ENCODE measurements around the gene KMT5B.
"Not testable (repeated sequence)": the region's sequence is repeated elsewhere in the genome, so short reads cannot be mapped to it uniquely, and the experiment has no call there.

KMT5B gene

DNA sequence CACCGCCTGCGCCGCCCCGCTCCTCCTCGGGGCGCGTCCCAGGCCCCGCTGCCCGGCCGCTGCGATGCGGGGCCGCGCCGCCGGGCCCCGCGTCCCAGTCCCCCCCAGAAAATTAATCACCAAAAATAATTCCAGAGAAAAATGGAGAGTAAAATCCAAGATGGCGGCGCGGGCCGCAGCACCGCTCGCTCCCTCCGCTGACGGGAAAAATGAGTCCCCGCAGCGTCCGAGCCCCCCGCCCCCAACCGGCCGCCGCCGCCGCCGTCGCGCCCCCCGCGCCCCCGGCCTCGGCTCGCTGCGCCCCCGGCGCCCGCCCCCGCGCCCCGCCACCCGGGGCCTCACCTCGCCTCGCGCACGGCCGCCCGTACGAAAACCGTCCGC, at the start of gene KMT5B:
KMT5B (minus strand) TSS at position 162 of the 381 bp plus-strand sequence. CDS start 23,220 bp downstream, outside the sequence.
- Histone ChIP-seq H3K9me3 (ENCODE audit: control insufficient read depth, insufficient read depth, low read length) (no peaks in the 10 kb centered on the region), H3K9ac (ENCODE audit: low read depth, low read length) (peak within 1 kb of the TSS; percentile 87), H3K4me1 (ENCODE audit: insufficient read depth, low read length) (peaks cover 5% of the 10 kb centered on the region; the same call in 1 of the 2 replicates), H3K36me3 (ENCODE audit: insufficient read depth, low read length) (no peaks in the 10 kb centered on the region)

DNA sequence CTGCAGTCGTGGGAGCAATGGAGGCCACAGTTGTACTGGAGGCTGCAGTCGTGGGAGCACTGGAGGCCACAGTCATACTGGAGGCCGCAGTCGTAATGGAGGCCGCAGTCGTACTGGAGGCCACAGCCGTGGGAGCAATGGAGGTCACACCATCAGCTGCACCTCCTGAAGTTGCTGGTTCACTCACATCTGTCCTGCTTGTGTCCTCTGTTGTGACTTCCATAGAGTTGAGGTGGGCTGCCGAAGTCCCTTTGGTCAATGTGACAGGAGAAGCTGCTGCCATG, 49.4 kb upstream of the KMT5B start:
- peaks cover 11% of the 10 kb centered on the region for H3K36me3 ChIP-seq (ENCODE audit: insufficient read depth, low read length)
- peaks cover 3% of the 10 kb centered on the region; the same call in 1 of the 2 replicates for H3K4me1 ChIP-seq (ENCODE audit: insufficient read depth, low read length)
- H3K9me3 ChIP-seq (ENCODE audit: control insufficient read depth, insufficient read depth, low read length): no peaks in the 10 kb centered on the region
- no peak overlapping the region for H3K9ac ChIP-seq (ENCODE audit: low read depth, low read length)

DNA sequence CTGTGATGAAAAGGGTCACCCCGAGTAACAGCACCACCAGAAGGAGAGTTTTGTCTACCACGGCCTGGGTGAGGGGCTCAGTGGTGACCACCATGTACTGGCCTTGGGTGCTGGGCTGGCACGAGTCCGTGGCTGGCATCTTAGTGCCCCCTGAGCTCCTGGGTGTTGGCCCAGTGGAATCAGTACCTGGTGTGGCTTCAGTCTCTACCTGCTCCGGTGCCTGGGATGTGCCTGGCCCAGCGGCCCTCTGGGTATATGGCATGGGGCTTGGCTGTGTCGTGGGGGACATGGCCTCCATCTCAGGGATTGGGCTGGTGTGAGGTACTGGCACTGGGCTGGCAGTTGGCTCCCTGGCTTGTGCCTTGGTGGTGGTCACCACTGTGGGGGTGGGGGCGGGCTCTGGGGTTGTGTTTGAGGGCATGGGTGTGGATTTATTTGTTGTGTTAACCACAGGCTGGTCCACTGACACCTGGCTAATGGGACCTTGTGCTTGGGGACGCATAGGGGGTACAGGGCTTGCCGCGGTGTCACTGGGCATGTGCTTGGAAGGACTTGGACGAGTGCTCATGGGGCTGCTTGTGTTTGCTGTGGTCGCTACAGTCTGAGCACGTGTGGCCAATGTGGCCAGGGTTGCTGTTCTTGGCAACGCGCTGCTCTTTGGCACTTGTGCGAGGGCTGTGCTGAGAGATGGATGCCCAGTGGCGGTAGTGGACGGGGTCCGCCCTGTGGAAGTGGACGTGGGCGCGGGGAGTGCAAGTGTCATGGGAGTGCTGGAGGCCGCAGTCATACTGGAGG, 48.9 kb upstream of the KMT5B start:
- Histone ChIP-seq H3K9me3 (ENCODE audit: control insufficient read depth, insufficient read depth, low read length) (no peaks in the 10 kb centered on the region), H3K4me1 (ENCODE audit: insufficient read depth, low read length) (peaks cover 3% of the 10 kb centered on the region; the same call in 1 of the 2 replicates), H3K36me3 (ENCODE audit: insufficient read depth, low read length) (peaks cover 11% of the 10 kb centered on the region), H3K9ac (ENCODE audit: low read depth, low read length) (no peak overlapping the region)

DNA sequence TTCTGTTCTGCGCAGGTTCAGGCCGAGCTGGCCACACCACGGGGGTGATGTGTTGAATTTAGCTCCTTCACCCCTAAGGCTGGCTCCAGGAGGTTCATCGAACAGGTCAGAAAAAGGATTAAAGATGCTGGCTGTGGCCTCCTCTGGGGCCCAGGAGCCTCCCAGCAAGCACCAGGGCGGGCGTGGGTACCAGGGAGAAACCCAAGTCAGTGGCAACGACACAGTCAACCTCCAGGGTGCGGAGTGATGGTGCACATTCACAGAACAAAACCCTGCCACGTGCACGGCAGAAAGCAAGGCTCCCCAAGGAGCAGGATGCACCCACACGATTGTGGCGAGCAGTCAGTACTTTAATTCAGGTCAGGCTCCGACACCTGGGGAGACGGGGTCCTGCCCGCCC, 47.9 kb upstream of the KMT5B start:
- H3K36me3 ChIP-seq (ENCODE audit: insufficient read depth, low read length): peaks cover 11% of the 10 kb centered on the region
- no peak overlapping the region for H3K9ac ChIP-seq (ENCODE audit: low read depth, low read length)
- H3K9me3 ChIP-seq (ENCODE audit: control insufficient read depth, insufficient read depth, low read length): no peaks in the 10 kb centered on the region
- peaks cover 12% of the 10 kb centered on the region for H3K4me1 ChIP-seq (ENCODE audit: insufficient read depth, low read length)

DNA sequence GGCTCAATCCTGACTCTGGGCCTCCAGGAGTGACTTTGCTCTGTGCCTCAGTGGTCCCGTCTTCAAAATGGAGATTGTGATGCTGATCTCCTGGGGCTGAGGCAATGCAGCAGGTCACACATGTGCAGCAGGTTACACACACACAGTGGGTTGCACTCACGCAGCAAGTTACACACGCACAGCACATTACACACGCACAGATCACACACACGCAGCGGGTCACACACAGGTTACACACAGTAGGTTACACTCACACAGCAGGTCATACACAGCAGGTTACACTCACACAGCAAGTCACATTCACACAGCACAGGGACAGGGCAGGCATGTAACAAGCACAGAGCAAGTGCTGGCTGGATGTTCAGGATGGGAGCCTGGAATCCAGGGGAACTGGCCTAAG, 47.4 kb upstream of the KMT5B start:
- Histone ChIP-seq H3K9me3 (ENCODE audit: control insufficient read depth, insufficient read depth, low read length) (no peaks in the 10 kb centered on the region), H3K9ac (ENCODE audit: low read depth, low read length) (no peak overlapping the region), H3K36me3 (ENCODE audit: insufficient read depth, low read length) (peaks cover 11% of the 10 kb centered on the region), H3K4me1 (ENCODE audit: insufficient read depth, low read length) (peaks cover 12% of the 10 kb centered on the region)

DNA sequence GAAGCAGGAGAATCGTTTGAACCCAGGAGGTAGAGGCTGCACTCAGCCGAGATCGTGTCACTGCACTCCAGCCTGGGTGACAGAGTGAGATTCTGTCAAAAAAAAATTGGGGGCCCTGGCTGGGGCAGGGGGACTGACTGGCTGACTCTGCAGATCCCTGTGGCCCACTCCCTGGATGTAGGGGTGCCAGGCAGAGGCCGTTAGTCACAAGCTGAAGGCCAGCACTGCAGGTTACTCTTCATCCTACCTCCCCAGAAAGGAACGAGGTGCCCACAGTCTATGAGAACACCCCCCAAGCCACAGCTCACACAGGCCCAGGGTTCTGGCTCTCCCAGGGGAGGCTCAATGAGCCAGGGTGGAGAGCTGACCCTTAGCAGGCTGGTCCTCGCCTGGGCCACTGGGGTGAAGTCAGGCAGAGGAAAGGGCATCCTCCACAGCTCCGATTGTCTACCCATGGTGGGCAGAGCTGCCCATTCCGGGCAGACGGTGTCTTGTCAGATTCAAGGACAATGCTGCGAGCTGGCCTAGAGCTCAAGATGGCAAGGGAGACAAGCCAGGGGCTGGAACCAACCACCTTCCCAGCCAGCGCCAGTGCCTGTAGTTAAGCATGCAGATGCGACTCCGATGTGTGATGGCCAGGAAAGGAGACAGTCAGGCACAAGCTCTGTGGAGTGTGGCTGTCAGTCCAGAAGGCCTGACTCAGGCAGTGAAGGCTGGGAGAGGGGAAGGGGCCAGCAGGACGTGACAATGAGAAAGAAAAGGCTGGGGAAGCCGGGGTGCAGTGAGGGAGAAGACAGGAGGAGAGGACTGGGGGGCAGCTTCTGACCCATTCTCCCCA, 46.2 kb upstream of the KMT5B start:
- Histone ChIP-seq H3K4me1 (ENCODE audit: insufficient read depth, low read length) (peaks cover 12% of the 10 kb centered on the region), H3K36me3 (ENCODE audit: insufficient read depth, low read length) (peaks cover 8% of the 10 kb centered on the region), H3K9me3 (ENCODE audit: control insufficient read depth, insufficient read depth, low read length) (no peaks in the 10 kb centered on the region), H3K9ac (ENCODE audit: low read depth, low read length) (no peak overlapping the region)

DNA sequence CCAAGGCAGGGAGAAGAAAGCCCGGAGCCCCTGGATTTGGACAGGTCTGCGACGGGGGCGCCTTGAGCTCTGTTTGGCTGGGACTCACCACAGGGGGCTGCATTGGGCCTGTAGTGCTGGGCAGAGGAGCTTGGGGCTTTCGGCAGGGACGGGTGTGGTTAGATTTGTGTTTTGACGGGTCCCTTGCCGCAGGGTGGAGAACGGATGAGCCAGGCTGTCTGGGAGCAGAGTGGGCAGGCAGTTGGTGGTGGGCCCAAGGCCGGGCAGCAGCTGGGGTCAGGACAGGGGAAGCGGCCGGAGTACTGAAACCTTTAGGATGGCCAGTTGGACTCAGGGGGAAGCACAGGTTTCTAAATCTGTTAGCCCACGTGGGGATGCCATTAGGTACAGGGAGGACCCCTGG, 45.3 kb upstream of the KMT5B start:
- Histone ChIP-seq H3K4me1 (ENCODE audit: insufficient read depth, low read length) (peaks cover 12% of the 10 kb centered on the region), H3K9me3 (ENCODE audit: control insufficient read depth, insufficient read depth, low read length) (no peaks in the 10 kb centered on the region), H3K36me3 (ENCODE audit: insufficient read depth, low read length) (peaks cover 8% of the 10 kb centered on the region), H3K9ac (ENCODE audit: low read depth, low read length) (no peak overlapping the region)

DNA sequence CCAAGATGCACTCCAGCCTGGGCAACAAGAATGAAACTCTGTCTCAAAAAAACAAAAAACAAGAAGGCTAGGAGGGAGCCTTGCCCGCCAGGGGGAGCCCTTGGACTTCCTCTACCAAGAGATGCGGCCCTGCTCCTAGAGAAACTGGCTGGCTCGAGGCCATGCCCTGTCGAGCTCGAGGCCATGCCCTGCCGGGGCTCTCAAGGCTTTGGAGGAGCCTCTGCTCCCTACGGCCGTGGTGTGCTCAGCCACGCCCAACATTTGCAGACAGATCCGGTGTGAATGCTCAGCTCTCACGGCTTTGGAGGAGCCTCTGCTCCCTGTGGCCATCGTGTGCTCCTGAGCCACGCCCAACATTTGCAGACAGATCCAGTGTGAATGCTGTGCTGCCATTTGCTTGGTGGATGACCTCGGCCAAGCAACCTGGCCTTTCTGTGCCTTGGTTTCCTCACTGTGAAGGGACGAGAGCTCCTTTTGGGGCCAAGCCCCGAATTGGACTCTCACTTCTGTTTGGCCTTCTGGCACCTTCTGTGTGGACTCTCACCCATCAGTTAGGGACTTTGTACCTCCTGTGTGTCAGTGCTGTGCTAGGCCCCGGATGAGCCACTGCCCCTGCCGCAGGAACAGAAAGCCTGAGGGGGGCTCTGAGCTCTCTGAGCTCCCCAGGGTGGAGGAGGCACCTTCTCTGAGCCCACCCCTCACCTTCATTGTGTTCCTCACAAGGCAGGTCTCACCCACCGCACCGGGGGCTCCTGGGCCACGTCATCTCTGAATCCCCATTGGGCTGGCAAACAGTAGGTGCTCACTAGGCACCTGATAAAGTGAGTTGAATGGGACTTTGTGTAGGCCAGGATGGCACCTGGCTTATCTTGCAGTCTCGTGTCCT, 44.6 kb upstream of the KMT5B start:
- peaks cover 12% of the 10 kb centered on the region for H3K4me1 ChIP-seq (ENCODE audit: insufficient read depth, low read length)
- H3K9ac ChIP-seq (ENCODE audit: low read depth, low read length): no peak overlapping the region
- H3K36me3 ChIP-seq (ENCODE audit: insufficient read depth, low read length): peaks cover 8% of the 10 kb centered on the region
- no peaks in the 10 kb centered on the region for H3K9me3 ChIP-seq (ENCODE audit: control insufficient read depth, insufficient read depth, low read length)

DNA sequence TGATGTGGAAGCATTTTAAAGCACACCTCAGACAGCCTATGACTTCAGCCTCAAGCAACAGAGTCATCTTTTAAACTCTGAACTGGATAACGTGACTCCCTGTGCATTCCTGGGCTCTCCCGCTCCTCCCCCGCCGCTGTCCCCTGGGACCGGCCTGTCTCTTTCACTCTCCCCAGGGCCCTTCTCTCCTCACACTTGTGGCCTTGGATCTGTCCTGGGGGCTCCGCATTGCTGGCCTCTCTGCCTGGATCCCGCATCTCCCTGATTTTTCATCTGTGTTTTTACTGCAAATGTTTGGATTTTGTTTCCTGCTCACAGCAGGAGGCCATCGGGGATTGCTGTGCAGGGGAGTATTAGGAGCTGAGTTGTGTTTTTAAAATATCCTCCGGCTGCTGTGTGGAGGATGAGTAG, 43.2 kb upstream of the KMT5B start:
- no peak overlapping the region for H3K9ac ChIP-seq (ENCODE audit: low read depth, low read length)
- no peaks in the 10 kb centered on the region for H3K9me3 ChIP-seq (ENCODE audit: control insufficient read depth, insufficient read depth, low read length)
- H3K36me3 ChIP-seq (ENCODE audit: insufficient read depth, low read length): no peaks in the 10 kb centered on the region
- H3K4me1 ChIP-seq (ENCODE audit: insufficient read depth, low read length): peaks cover 12% of the 10 kb centered on the region

DNA sequence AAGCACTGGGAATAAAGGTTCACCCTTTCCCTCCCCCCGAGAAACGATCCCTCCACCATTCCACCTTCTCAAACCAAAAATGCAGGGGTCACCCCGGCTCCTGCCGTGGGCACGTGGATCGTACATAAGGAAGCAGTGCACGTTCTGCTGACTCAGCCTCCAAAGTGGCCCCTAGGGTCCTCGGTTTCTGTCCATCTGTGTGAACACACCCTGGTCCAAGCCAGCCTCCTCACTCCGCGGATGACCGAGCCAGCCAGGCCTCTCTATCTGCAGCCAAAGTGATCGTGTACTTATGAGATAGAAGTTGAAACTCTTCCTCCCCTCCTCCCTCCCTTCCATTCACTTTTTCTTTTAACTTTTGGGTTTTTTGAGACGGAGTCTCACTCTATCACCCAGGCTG, 42.4 kb upstream of the KMT5B start:
- no peak overlapping the region for H3K9ac ChIP-seq (ENCODE audit: low read depth, low read length)
- H3K36me3 ChIP-seq (ENCODE audit: insufficient read depth, low read length): no peaks in the 10 kb centered on the region

DNA sequence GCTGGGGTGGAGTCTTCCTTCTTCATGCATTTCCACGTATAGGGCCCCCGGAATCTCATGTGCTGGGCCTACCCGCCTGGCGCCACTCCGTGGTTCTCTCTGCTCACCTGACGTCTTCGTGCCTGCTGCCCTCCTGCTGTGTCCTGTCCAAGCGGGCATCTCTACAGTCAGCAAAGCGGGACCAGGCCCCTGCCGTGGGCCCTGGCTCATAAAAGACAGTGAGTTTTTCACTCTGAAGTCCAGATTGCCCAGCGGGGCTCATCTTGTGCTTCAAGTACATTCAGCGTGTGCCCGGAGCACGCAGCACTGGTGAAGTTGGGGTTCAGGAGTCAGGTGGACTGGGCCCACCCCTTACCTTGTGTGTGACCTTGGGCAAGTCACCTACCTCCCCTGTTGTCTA, 41.3 kb upstream of the KMT5B start:
- Histone ChIP-seq H3K9me3 (ENCODE audit: control insufficient read depth, insufficient read depth, low read length) (no peaks in the 10 kb centered on the region), H3K36me3 (ENCODE audit: insufficient read depth, low read length) (no peaks in the 10 kb centered on the region), H3K9ac (ENCODE audit: low read depth, low read length) (no peak overlapping the region), H3K4me1 (ENCODE audit: insufficient read depth, low read length) (peaks cover 12% of the 10 kb centered on the region)

More for the DNA sequence above, 42.4 kb upstream of the KMT5B start:
- H3K9me3 ChIP-seq (ENCODE audit: control insufficient read depth, insufficient read depth, low read length): no peaks in the 10 kb centered on the region
- peaks cover 12% of the 10 kb centered on the region for H3K4me1 ChIP-seq (ENCODE audit: insufficient read depth, low read length)

DNA sequence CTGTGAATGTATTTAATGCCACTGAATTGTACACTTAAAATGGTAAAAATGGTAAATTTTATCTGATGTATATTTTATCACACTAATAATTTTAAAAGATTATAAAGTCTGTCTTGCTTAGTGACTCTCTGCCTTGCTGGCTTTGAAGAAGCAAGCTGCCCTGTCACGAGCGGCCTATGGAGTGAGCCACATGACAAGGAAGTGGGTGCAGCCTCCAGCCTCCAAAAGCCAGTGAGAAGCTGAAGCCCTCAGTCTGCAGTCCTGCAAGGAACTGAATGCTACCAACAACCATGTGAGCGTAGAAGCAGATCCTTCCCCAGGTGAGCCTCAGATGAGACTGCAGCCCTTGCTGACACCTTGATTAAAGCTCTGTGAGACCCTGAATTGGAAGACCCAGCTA, 38.7 kb upstream of the KMT5B start:
- H3K36me3 ChIP-seq (ENCODE audit: insufficient read depth, low read length): no peaks in the 10 kb centered on the region
- H3K9me3 ChIP-seq (ENCODE audit: control insufficient read depth, insufficient read depth, low read length): no peaks in the 10 kb centered on the region
- H3K4me1 ChIP-seq (ENCODE audit: insufficient read depth, low read length): peaks cover 7% of the 10 kb centered on the region
- H3K9ac ChIP-seq (ENCODE audit: low read depth, low read length): no peak overlapping the region

DNA sequence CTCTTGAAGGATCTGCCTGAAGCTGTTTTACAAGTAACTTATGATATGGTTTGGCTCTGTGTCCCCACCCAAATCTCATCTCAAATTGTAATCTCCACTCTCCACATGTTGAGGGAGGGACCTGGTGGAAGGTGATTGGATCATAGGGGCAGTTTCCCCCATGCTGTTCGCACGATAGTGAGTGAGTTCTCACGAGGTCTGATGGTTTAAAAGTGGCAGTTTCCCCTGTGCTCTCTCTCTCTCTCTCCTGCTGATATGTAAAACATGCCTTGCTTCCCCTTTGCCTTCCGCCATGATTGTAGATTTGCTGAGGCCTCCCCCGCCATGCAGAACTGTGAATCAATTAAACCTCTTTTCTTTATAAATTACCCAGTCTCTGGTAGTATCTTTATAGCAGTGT, 31.8 kb upstream of the KMT5B start:
- H3K4me1 ChIP-seq (ENCODE audit: insufficient read depth, low read length); H3K9me3 ChIP-seq (ENCODE audit: control insufficient read depth, insufficient read depth, low read length); H3K9ac ChIP-seq (ENCODE audit: low read depth, low read length); H3K36me3 ChIP-seq (ENCODE audit: insufficient read depth, low read length): not testable (repeated sequence)

DNA sequence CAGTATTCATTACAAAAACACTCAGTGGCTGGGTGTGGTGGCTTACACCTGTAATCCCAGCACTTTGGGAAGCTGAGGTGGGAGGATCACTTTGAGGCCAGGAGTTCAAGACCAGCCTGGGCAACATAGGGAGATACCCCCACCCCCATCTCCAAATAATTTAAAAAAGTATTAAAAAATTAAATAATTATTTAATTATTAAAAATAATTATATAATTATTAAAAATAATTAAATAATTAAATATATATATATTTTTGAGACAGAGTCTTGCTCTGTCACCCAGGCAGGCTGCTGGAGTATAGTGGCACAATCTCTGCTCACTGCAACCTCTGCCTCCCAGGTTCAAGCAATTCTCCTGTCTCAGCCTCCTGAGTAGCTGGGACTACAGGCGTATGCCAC, 30.8 kb upstream of the KMT5B start:
- H3K4me1 ChIP-seq (ENCODE audit: insufficient read depth, low read length); H3K36me3 ChIP-seq (ENCODE audit: insufficient read depth, low read length); H3K9me3 ChIP-seq (ENCODE audit: control insufficient read depth, insufficient read depth, low read length); H3K9ac ChIP-seq (ENCODE audit: low read depth, low read length): not testable (repeated sequence)
